Gastroesophageal sphincter (tissue), 4 donors: ENCODE results near the gene CCDC191. TPM values are rescaled to one million over a fixed set of nuclear protein-coding genes. Genes with fewer than 3 reads are reported as not detected.

Experiments used
- ATAC-seq: fragments of 150-250 bp; one replicate; pipeline ENCODE4 v1.9.1; 2016; ENCODE audit warnings: mild to moderate bottlenecking, moderate library complexity
- H3K27ac ChIP-seq, 4 donors: fragments of 200-600 bp; sonication (generic) in 3 of 4; 1 replicate in 3 of 4; 2 replicates in 1 of 4; pipeline ENCODE4 v1.5.1; 2016 to 2019
- H3K27me3 ChIP-seq: fragments of 200-600 bp; sonication (generic); one replicate; pipeline ENCODE4 v1.5.1; 2019
- H3K36me3 ChIP-seq, 2 donors: fragments of 200-600 bp; sonication (generic); one replicate each; pipeline ENCODE4 v1.5.1; 2019; ENCODE audit warnings: control low read depth in 1 of 2
- H3K4me1 ChIP-seq, 3 donors: fragments of 200-600 bp; sonication (generic); 1 replicate in 2 of 3; 2 replicates in 1 of 3; pipeline ENCODE4 v1.5.1; 2016 to 2019; ENCODE audit warnings: control low read depth in 2 of 3
- H3K4me3 ChIP-seq, 2 donors: fragments of 200-600 bp; sonication (generic); one replicate each; pipeline ENCODE4 v1.5.1; 2019; ENCODE audit warnings: mild to moderate bottlenecking in 1 of 2, moderate library complexity in 1 of 2
- H3K9me3 ChIP-seq, 3 donors: fragments of 200-600 bp; sonication (generic); one replicate each; pipeline ENCODE4 v1.5.1; 2017 to 2019; ENCODE audit warnings: control low read depth in 2 of 3
- EP300 ChIP-seq: sonication (generic); formaldehyde crosslinking; IDR thresholded peaks from one replicate; pipeline ENCODE4 v1.6.1; 2017; ENCODE audit warnings: antibody characterized with exemption, mild to moderate bottlenecking
- POLR2A ChIP-seq, 2 donors: fragments of 450-650 bp; IDR thresholded peaks; one replicate each; pipeline ENCODE4 v1.6.1; 2017; ENCODE audit warnings: antibody characterized with exemption in 2 of 2, mild to moderate bottlenecking in 2 of 2, moderate library complexity in 1 of 2
- POLR2AphosphoS5 ChIP-seq: sonication (generic); formaldehyde crosslinking; IDR thresholded peaks from one replicate; pipeline ENCODE4 v1.6.1; 2017; ENCODE audit warnings: antibody characterized with exemption
- WGBS, 2 donors: methylation state at CpG; one replicate each; pipeline ENCODE4 v1.1.5; 2018; ENCODE audit warnings: low coverage in 1 of 2; 5-methylcytosine and 5-hydroxymethylcytosine counted together
- total RNA-seq, 4 donors: library from RNA; depleted of rRNA; stranded (reverse); fragments of >200 nt; gene quantifications; one replicate each; pipeline ENCODE4 v1.1.0, GENCODE V29; 2016
- TF ChIP-seq, protein P1 (sequence below), 4 experiments: fragments of 200-600 bp in 2 of 4; fragments of 450-650 bp in 2 of 4; sonication (generic) in 1 of 4; IDR thresholded peaks; one replicate each; pipeline ENCODE4 v1.5.1; 2017 to 2019; ENCODE audit warnings: antibody characterized with exemption in 4 of 4, mild to moderate bottlenecking in 2 of 4, moderate library complexity in 2 of 4

Gene CCDC191
- total RNA-seq, 4 donors from 2014 or later = 3.5 to 7.9 (median 4.6) TPM

DNA sequence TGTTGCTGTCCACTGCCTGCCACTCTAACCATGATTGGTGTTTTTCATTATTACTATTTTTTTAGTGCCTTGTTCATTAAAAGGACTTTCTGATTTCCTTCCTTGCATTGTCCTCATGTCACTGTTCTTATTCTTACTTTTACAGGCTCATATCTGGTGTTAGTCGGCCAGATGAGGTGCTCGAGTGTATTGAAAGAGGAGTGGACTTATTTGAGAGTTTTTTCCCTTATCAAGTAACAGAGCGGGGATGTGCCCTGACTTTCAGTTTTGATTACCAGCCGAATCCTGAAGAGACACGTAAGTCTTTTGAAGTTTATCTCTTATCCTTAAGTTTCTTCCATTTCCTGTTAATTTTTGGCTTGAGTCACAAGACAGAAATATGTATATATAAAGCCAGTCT lies 23.4 kb upstream of the CCDC191 start:
- Histone ChIP-seq H3K4me1 (peaks cover 0 to 31% (median 0%) of the 10 kb centered on the region in 3 donors), H3K9me3 (no peaks in the 10 kb centered on the region), H3K27ac (no peak overlapping the region), H3K36me3 (peaks cover 4 to 96% of the 10 kb centered on the region in 2 donors), H3K27me3 (no peaks in the 10 kb centered on the region), H3K4me3 (no peak overlapping the region)
- TF ChIP-seq EP300 (no peak), POLR2A (IDR thresholded peaks at IDR 0.05) (no peak)
- TF ChIP-seq, protein P1, sequence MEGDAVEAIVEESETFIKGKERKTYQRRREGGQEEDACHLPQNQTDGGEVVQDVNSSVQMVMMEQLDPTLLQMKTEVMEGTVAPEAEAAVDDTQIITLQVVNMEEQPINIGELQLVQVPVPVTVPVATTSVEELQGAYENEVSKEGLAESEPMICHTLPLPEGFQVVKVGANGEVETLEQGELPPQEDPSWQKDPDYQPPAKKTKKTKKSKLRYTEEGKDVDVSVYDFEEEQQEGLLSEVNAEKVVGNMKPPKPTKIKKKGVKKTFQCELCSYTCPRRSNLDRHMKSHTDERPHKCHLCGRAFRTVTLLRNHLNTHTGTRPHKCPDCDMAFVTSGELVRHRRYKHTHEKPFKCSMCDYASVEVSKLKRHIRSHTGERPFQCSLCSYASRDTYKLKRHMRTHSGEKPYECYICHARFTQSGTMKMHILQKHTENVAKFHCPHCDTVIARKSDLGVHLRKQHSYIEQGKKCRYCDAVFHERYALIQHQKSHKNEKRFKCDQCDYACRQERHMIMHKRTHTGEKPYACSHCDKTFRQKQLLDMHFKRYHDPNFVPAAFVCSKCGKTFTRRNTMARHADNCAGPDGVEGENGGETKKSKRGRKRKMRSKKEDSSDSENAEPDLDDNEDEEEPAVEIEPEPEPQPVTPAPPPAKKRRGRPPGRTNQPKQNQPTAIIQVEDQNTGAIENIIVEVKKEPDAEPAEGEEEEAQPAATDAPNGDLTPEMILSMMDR (IDR thresholded peaks at IDR 0.05) = no peak
- 69 to 80% methylated on average over 5 of the region's 5 CpGs for WGBS, 2 donors
- ATAC-seq = no peak

DNA sequence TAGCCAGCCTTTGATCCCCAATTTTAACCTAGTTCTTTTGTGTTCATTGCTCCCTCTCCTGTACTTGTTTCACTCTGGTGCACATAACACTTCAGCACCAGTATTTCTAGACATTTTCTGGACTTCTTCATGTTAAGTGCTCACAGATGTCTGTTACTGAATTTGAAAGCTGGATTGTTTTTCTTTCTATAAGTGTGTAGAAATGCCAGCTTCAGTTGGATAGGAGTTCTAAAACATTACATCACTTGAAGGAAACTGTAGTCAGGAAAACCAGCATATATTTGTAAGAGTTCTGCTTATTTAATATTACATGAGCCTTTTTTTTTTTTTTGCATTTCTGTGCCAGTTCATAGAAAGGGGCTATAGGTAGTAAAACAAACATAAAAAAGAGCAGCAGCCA lies 21.8 kb upstream of the CCDC191 start:
- no peaks in the 10 kb centered on the region for H3K27me3 ChIP-seq
- no peak overlapping the region for H3K4me3 ChIP-seq
- H3K9me3 ChIP-seq = no peaks in the 10 kb centered on the region
- TF ChIP-seq, protein P1 (IDR thresholded peaks at IDR 0.05) = no peak
- TF ChIP-seq POLR2A (IDR thresholded peaks at IDR 0.05) = no peak
- no peak for TF ChIP-seq EP300
- TF ChIP-seq POLR2AphosphoS5 = no peak
- H3K36me3 ChIP-seq = peaks cover 6 to 96% of the 10 kb centered on the region in 2 donors
- no peak overlapping the region for H3K27ac ChIP-seq
- ATAC-seq = no peak
- H3K4me1 ChIP-seq = peaks cover 0 to 31% (median 0%) of the 10 kb centered on the region in 3 donors

DNA sequence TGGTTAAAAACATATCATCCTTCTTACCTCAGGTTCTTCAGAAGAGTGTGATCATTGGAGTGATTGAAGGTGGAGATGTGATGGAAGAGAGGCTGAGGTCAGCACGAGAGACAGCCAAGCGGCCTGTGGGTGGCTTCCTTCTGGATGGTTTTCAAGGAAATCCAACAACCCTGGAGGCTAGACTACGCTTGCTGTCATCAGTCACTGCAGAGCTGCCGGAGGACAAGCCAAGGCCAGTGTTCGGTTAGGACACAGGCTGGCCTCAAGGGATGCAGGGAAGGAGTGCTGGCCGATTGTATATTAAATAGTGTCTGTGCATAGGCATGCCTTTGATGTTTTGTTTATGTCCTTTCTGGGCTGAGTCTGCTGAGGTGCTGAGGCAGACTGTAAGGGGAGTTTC lies 20.4 kb upstream of the CCDC191 start:
- TF ChIP-seq EP300 (no peak), POLR2A (IDR thresholded peaks at IDR 0.05) (no peak), POLR2AphosphoS5 (no peak)
- TF ChIP-seq, protein P1 (IDR thresholded peaks at IDR 0.05) = no peak
- H3K4me1 ChIP-seq = peaks cover 0 to 33% (median 0%) of the 10 kb centered on the region in 3 donors
- no peaks in the 10 kb centered on the region for H3K27me3 ChIP-seq
- H3K9me3 ChIP-seq = no peaks in the 10 kb centered on the region
- WGBS, 2 donors = 0 to 72% methylated on average over 2 to 6 of the region's 6 CpGs
- no peak overlapping the region for H3K4me3 ChIP-seq
- H3K36me3 ChIP-seq = peaks cover 6 to 96% of the 10 kb centered on the region in 2 donors
- ATAC-seq = no peak
- H3K27ac ChIP-seq = no peak overlapping the region

DNA sequence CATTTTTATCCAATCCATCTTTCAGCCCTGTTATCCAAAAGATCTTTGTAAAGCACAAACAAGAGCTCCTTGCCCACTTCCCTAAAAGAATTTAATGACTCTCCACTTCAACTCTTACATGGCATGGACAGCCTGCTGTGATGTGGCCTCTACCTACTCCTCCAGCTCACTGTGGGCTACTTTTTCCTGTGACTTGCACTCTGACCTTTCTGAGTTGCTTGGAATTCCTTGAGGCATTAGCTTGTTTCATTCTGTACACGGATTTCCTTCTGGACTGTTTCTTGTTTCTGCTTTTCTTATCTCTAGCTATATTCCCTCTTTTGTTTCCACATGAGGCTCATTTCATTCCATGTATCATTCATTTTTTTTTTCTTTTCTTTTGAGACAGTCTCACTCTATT lies 15.5 kb upstream of the CCDC191 start:
- Histone ChIP-seq H3K27me3 (no peaks in the 10 kb centered on the region), H3K4me3 (no peak overlapping the region), H3K36me3 (peaks cover 3 to 67% of the 10 kb centered on the region in 2 donors), H3K9me3 (no peaks in the 10 kb centered on the region), H3K27ac (no peak overlapping the region), H3K4me1 (peaks cover 0 to 32% (median 0%) of the 10 kb centered on the region in 3 donors)
- WGBS, 2 donors = 36 to 38% methylated on average over 1 of the region's 1 CpG
- no peak for ATAC-seq
- TF ChIP-seq, protein P1 (IDR thresholded peaks at IDR 0.05) = no peak
- TF ChIP-seq EP300 (no peak), POLR2A (IDR thresholded peaks at IDR 0.05) (no peak), POLR2AphosphoS5 (no peak)

DNA sequence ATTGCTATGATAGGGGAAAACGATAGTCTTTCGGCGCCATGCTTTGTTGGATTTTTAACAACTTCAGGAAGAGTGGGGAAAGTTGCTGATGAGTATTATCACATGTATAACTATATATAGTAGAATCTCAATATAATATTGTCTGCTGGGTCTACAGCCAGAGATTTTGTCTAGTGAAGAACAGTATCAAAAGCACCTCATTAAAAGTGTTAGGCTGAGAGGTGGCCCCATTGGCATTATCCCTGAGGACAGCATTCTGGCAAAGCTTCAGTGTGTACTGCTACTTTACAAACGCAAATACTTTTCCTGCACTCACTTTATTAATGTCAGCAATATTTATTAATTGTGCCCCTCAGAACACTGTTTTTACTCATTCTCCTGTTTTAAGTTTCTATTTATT lies 12.0 kb upstream of the CCDC191 start:
- H3K9me3 ChIP-seq = no peaks in the 10 kb centered on the region
- peaks cover 0 to 58% (median 2%) of the 10 kb centered on the region in 3 donors for H3K4me1 ChIP-seq
- no peaks in the 10 kb centered on the region for H3K27me3 ChIP-seq
- H3K36me3 ChIP-seq = peaks cover 0 to 49% of the 10 kb centered on the region in 2 donors
- ATAC-seq = no peak
- H3K4me3 ChIP-seq = no peak overlapping the region
- no peak for TF ChIP-seq POLR2AphosphoS5
- TF ChIP-seq EP300 = no peak
- TF ChIP-seq POLR2A (IDR thresholded peaks at IDR 0.05) = no peak
- TF ChIP-seq, protein P1 (IDR thresholded peaks at IDR 0.05) = no peak
- peak overlapping the region in 3 of 4 donors; percentile 32 to 48 (median 47) for H3K27ac ChIP-seq
- 52 to 88% methylated on average over 4 of the region's 4 CpGs for WGBS, 2 donors
